Loucy (cell line): Measurements from ENCODE around the gene PHF12.

Experiments
- H2AFZ ChIP-seq: fragments of 200-600 bp; sonication (generic); 2 replicates; pipeline ENCODE4 v1.6.0; 2016; ENCODE audit warnings: antibody characterized with exemption, mild to moderate bottlenecking, low read length, moderate library complexity
- H3F3A ChIP-seq: fragments of 200-600 bp; 2 replicates; pipeline ENCODE4 v1.6.0; 2016; ENCODE audit warnings: antibody characterized with exemption, low read depth, mild to moderate bottlenecking
- H3K27me3 ChIP-seq: fragments of 200-600 bp; sonication (generic); 2 replicates; pipeline ENCODE4 v1.6.1; 2014; ENCODE audit warnings: low read length, mild to moderate bottlenecking; ENCODE audit not compliant: insufficient read depth, poor library complexity, severe bottlenecking
- H3K36me3 ChIP-seq: fragments of 200-600 bp; sonication (generic); 2 replicates; pipeline ENCODE4 v1.6.1; 2016; ENCODE audit warnings: low read length; ENCODE audit not compliant: insufficient read depth
- H3K4me1 ChIP-seq: fragments of 200-600 bp; sonication (generic); 2 replicates; pipeline ENCODE4 v1.5.1; 2014; ENCODE audit warnings: low read length, mild to moderate bottlenecking; ENCODE audit not compliant: insufficient read depth, poor library complexity, severe bottlenecking
- H3K4me2 ChIP-seq: fragments of 200-600 bp; sonication (generic); 2 replicates; pipeline ENCODE4 v1.6.0; 2014; ENCODE audit warnings: antibody characterized with exemption, low read length, low read depth, mild to moderate bottlenecking; ENCODE audit not compliant: poor library complexity, severe bottlenecking
- H3K4me3 ChIP-seq: fragments of 200-600 bp; sonication (generic); 2 replicates; pipeline ENCODE4 v1.5.1; 2014; ENCODE audit warnings: low read length, mild to moderate bottlenecking, mixed read lengths; ENCODE audit not compliant: poor library complexity, severe bottlenecking
- H3K79me2 ChIP-seq: fragments of 200-600 bp; sonication (generic); 2 replicates; pipeline ENCODE4 v1.6.1; 2014; ENCODE audit warnings: low read length; ENCODE audit not compliant: insufficient read depth
- H3K9ac ChIP-seq: fragments of 200-600 bp; sonication (generic); 2 replicates; pipeline ENCODE4 v1.6.0; 2014; ENCODE audit warnings: mild to moderate bottlenecking, low read depth, low read length, moderate library complexity; ENCODE audit not compliant: poor library complexity, severe bottlenecking
- H3K9me2 ChIP-seq: fragments of 200-600 bp; sonication (generic); replicated peaks from 2 replicates; pipeline ENCODE4 v1.6.1; 2016; ENCODE audit warnings: low read depth, low read length, mixed read lengths
- H3K9me3 ChIP-seq: fragments of 200-600 bp; sonication (generic); 2 replicates; pipeline ENCODE4 v1.6.1; 2014; ENCODE audit warnings: mild to moderate bottlenecking, antibody characterized with exemption, low read length, low read depth; ENCODE audit not compliant: insufficient read depth
- H4K20me1 ChIP-seq: fragments of 200-600 bp; sonication (generic); 2 replicates; pipeline ENCODE4 v1.6.0; 2014; ENCODE audit warnings: antibody characterized with exemption, low read length, mild to moderate bottlenecking; ENCODE audit not compliant: insufficient read depth, poor library complexity, severe bottlenecking
- EZH2phosphoT487 ChIP-seq: fragments of 200-600 bp; IDR thresholded peaks from 2 replicates; pipeline ENCODE4 v1.6.1; 2018; ENCODE audit warnings: antibody characterized with exemption, mild to moderate bottlenecking, moderate library complexity, borderline replicate concordance
- TF ChIP-seq, protein P1 (sequence below): fragments of 200-600 bp; sonication (generic); conservative IDR thresholded peaks from 2 replicates; pipeline ENCODE4 v1.5.1; 2014; ENCODE audit warnings: mild to moderate bottlenecking, antibody characterized with exemption, low read length

Gene PHF12

DNA sequence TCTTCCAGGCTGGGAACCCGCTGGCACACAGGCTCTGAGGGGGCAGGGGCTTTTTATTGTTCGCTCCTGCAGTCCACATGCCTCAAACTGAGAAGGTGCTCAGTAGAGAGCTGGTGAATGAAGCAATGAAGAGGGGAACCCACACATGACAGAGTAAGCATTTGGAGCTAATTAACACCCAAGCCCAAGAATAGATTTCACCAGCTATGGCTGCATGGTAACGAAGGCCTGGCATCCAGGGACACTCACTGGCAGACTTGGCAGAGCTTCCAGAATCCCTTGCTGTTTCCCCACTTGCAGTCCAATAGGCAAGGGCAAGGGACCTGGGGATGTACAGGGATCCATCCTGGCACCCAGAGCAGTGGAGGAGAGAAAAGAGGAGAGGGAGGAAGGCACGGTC, 66.0 kb downstream of the PHF12 start:
- Histone ChIP-seq H2AFZ (no peak overlapping the region), H3K9me2 (no peaks in the 10 kb centered on the region), H3K4me2 (no peak overlapping the region), H3K4me1 (no peaks in the 10 kb centered on the region), H3K4me3 (no peak overlapping the region), H3F3A (no peaks in the 10 kb centered on the region), H3K36me3 (peaks cover 22% of the 10 kb centered on the region; the same call in 1 of the 2 replicates), H4K20me1 (no peaks in the 10 kb centered on the region), H3K79me2 (no peaks in the 10 kb centered on the region), H3K9me3 (no peaks in the 10 kb centered on the region), H3K9ac (no peak overlapping the region), H3K27me3 (no peaks in the 10 kb centered on the region)
- TF ChIP-seq, protein P1, sequence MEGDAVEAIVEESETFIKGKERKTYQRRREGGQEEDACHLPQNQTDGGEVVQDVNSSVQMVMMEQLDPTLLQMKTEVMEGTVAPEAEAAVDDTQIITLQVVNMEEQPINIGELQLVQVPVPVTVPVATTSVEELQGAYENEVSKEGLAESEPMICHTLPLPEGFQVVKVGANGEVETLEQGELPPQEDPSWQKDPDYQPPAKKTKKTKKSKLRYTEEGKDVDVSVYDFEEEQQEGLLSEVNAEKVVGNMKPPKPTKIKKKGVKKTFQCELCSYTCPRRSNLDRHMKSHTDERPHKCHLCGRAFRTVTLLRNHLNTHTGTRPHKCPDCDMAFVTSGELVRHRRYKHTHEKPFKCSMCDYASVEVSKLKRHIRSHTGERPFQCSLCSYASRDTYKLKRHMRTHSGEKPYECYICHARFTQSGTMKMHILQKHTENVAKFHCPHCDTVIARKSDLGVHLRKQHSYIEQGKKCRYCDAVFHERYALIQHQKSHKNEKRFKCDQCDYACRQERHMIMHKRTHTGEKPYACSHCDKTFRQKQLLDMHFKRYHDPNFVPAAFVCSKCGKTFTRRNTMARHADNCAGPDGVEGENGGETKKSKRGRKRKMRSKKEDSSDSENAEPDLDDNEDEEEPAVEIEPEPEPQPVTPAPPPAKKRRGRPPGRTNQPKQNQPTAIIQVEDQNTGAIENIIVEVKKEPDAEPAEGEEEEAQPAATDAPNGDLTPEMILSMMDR: no peak
- TF ChIP-seq EZH2phosphoT487: no peak

DNA sequence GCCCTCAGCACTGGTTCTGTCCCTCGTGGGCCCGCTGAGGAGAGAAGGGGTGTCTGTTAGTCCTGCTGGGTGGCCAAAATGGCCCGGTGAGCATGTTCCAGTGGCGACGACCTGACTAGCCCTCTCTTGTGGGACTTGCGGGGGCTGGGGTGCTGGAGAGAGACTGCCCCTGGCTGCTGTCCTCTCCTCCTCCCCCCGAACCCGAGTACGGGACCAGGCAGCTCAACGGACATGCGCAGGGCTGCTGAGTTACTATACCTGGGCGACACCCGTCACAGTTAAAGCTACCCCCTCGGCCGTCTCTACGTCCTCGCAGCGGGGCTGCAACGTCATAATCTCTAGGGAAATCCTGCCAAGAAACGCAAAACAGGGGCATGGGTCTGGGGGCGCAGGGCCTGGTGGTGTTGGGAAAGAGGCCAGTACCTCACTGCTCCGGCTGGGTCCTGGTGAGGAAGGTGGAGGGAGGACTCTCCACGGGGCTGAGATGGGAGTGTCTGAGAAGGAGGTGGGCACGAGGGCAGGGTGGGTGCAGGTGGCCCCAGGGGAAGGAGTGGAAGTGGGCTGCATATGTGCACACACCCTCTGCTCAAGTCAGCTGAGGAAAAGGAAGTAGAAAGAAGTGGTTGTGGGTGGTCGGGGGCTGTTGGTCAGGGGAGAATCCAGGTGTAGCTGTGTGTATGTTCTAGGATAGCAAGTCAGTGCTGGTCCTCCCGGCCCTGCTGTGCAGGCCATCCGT, 67.2 kb downstream of the PHF12 start:
- H3K9me3 ChIP-seq: no peaks in the 10 kb centered on the region
- no peaks in the 10 kb centered on the region for H3K79me2 ChIP-seq
- H3K9ac ChIP-seq: no peak overlapping the region
- H3K4me2 ChIP-seq: no peak overlapping the region
- H3K27me3 ChIP-seq: no peaks in the 10 kb centered on the region
- peaks cover 26% of the 10 kb centered on the region; the same call in 1 of the 2 replicates for H3K36me3 ChIP-seq
- no peaks in the 10 kb centered on the region for H3K4me1 ChIP-seq
- no peaks in the 10 kb centered on the region for H4K20me1 ChIP-seq
- H2AFZ ChIP-seq: no peak overlapping the region
- TF ChIP-seq, protein P1: no peak
- no peak for TF ChIP-seq EZH2phosphoT487
- no peaks in the 10 kb centered on the region for H3F3A ChIP-seq
- H3K9me2 ChIP-seq: no peaks in the 10 kb centered on the region
- no peak overlapping the region for H3K4me3 ChIP-seq

DNA sequence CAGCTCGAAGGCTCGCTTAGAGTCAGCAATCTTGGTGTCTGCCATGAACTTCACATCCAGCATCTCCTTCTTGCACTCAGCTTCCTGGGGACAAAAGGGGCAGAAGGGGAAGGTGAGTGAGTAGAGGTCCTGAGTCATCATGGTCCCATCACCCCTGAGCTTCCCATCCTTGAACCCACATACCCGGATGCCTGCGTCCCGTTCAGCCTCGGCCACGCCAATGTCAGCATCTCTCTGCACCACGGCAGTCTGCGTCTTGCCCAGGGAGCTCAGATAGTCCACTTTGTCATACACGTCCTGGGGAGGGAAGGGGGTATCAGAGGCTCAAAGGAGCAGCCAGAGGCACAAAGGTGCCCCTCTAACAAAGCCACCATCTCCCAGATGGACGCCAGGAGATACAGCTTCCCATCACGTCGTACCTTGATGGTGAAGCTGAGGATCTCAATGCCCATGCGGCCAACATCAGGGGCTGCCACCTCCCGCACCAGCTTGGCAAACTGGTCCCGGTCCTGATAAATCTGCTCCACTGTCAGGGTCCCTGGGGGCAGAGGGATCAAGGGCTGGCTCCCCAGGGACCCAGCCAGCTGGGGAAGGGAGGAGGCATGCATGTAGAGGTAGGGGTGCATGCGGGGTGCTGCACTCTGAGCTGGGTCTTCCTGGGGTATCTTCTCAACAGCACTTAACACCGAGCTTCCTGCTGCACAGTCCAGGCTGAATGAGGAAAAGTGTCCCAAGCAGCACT, 69.0 kb downstream of the PHF12 start:
- no peaks in the 10 kb centered on the region for H3K4me1 ChIP-seq
- no peak overlapping the region for H3K9ac ChIP-seq
- H2AFZ ChIP-seq: no peak overlapping the region
- peaks cover 26% of the 10 kb centered on the region; the same call in 1 of the 2 replicates for H3K36me3 ChIP-seq
- H3K4me2 ChIP-seq: no peak overlapping the region
- H3F3A ChIP-seq: no peaks in the 10 kb centered on the region
- H3K27me3 ChIP-seq: no peaks in the 10 kb centered on the region
- no peaks in the 10 kb centered on the region for H4K20me1 ChIP-seq
- no peak overlapping the region for H3K4me3 ChIP-seq
- H3K79me2 ChIP-seq: no peaks in the 10 kb centered on the region
- H3K9me2 ChIP-seq: no peaks in the 10 kb centered on the region
- TF ChIP-seq, protein P1: no peak
- no peak for TF ChIP-seq EZH2phosphoT487
- no peaks in the 10 kb centered on the region for H3K9me3 ChIP-seq
